Keratinocyte (primary cell): ENCODE data around the gene PLK1. TPM values are rescaled to one million over a fixed set of nuclear protein-coding genes. Genes with fewer than 3 reads are reported as not detected.

Experiments
- DNase-seq: peaks from one replicate; pipeline ENCODE4 v3.0.0-alpha.2; 2011; ENCODE audit warnings: low read depth, missing footprints, low spot score
- FAIRE-seq: peaks from 2 replicates; lab custom pipeline; 2011; peaks lifted over from hg19 to GRCh38; lab: Jason Lieb, UNC
- H2AFZ ChIP-seq: 2 replicates; pipeline ENCODE4 v1.6.0; 2012; ENCODE audit warnings: low read length, control low read depth, inconsistent platforms; ENCODE audit not compliant: control insufficient read depth
- H3K27ac ChIP-seq: 2 replicates; pipeline ENCODE4 v1.5.1; 2011; ENCODE audit warnings: low read length; ENCODE audit not compliant: control insufficient read depth, insufficient read depth
- H3K27me3 ChIP-seq: 3 replicates; pipeline ENCODE4 v1.6.0; 2011; ENCODE audit warnings: low read length; ENCODE audit not compliant: control insufficient read depth, insufficient read depth; ENCODE audit errors: extremely low read depth
- H3K36me3 ChIP-seq, 2 experiments: 2 replicates in 1 of 2; 3 replicates in 1 of 2; pipeline ENCODE4 v1.5.1; 2011; ENCODE audit warnings: low read length in 2 of 2, mild to moderate bottlenecking in 1 of 2; ENCODE audit not compliant: control insufficient read depth in 2 of 2, insufficient read depth in 2 of 2; ENCODE audit errors: extremely low read depth in 1 of 2
- H3K4me1 ChIP-seq: 3 replicates; pipeline ENCODE4 v1.5.1; 2011; ENCODE audit warnings: low read length; ENCODE audit not compliant: control insufficient read depth, insufficient read depth; ENCODE audit errors: extremely low read depth
- H3K4me2 ChIP-seq: 3 replicates; pipeline ENCODE4 v1.6.0; 2011; ENCODE audit warnings: low read depth, low read length; ENCODE audit not compliant: control insufficient read depth, insufficient read depth; ENCODE audit errors: extremely low read depth
- H3K4me3 ChIP-seq, 3 experiments: fragments of 200-600 bp in 1 of 3; sonication (generic) in 1 of 3; 2 replicates in 2 of 3; 3 replicates in 1 of 3; pipeline ENCODE4 v1.5.1; 2011 to 2016; ENCODE audit warnings: low read length in 3 of 3, mild to moderate bottlenecking in 3 of 3, control low read depth in 2 of 3, inconsistent platforms in 1 of 3, low read depth in 1 of 3, mixed read lengths in 1 of 3, mixed run types in 1 of 3, moderate library complexity in 1 of 3; ENCODE audit not compliant: control insufficient read depth in 2 of 3, insufficient read depth in 2 of 3; ENCODE audit errors: extremely low read depth in 1 of 3
- H3K79me2 ChIP-seq: 2 replicates; pipeline ENCODE4 v1.6.0; 2012; ENCODE audit warnings: low read length; ENCODE audit not compliant: control insufficient read depth, insufficient read depth
- H3K9ac ChIP-seq: 3 replicates; pipeline ENCODE4 v1.6.0; 2011; ENCODE audit warnings: low read length; ENCODE audit not compliant: control insufficient read depth, insufficient read depth; ENCODE audit errors: extremely low read depth
- H3K9me1 ChIP-seq: 3 replicates; pipeline ENCODE4 v1.6.0; 2011; ENCODE audit warnings: low read length; ENCODE audit not compliant: control insufficient read depth, insufficient read depth; ENCODE audit errors: extremely low read depth
- H3K9me3 ChIP-seq: 2 replicates; pipeline ENCODE4 v1.5.1; 2012; ENCODE audit warnings: low read depth, low read length; ENCODE audit not compliant: control insufficient read depth
- H4K20me1 ChIP-seq: 3 replicates; pipeline ENCODE4 v1.6.0; 2011; ENCODE audit warnings: low read length; ENCODE audit not compliant: control insufficient read depth, insufficient read depth; ENCODE audit errors: extremely low read depth
- CTCF ChIP-seq, 3 experiments: IDR thresholded peaks in 1 of 3; conservative IDR thresholded peaks in 1 of 3; optimal IDR thresholded peaks in 1 of 3; 2 replicates in 2 of 3; 3 replicates in 1 of 3; pipeline versions ENCODE3 to v1.5.1; 2011; ENCODE audit warnings: low read length in 3 of 3, mild to moderate bottlenecking in 3 of 3, moderate library complexity in 2 of 3, control low read depth in 1 of 3, inconsistent platforms in 1 of 3; ENCODE audit not compliant: insufficient read depth in 2 of 3; ENCODE audit errors: extremely low read depth in 1 of 3
- EZH2 ChIP-seq: IDR thresholded peaks from one replicate; pipeline ENCODE4 v1.6.1; 2012; ENCODE audit warnings: inconsistent platforms, mild to moderate bottlenecking, low read length, moderate library complexity
- dilution Hi-C: fragments of 300-500 bp; cut with MboI; formaldehyde crosslinking; loops from one replicate; pipeline ENCODE4 v1.7.0; 2020; ENCODE audit warnings: low sequenced_read_pairs; ENCODE audit not compliant: extremely low pct_ligation_motif_present
- polyA plus RNA-seq, 5 experiments: library from polyadenylated mRNA; depleted of rRNA in 3 of 5; stranded (reverse) in 3 of 5; stranded (forward) in 1 of 5; unstranded in 1 of 5; fragments of >200 nt; gene quantifications; 1 replicate in 1 of 5; 2 replicates in 3 of 5; 3 replicates in 1 of 5; pipeline versions ENCODE4 v1.2.1 to v1.2.3, GENCODE V29; 2011 to 2012; ENCODE audit warnings: missing spikeins in 2 of 5, low read depth in 1 of 5, low replicate concordance in 1 of 5

The PLK1 gene
- polyA plus RNA-seq, 1 donor (not counting 4 experiments of a cell fraction or from before 2014, with no cell fraction given) = 21.2 TPM

GRCh38 chr16:23710008-23710407 is 31.3 kb downstream of the PLK1 start:
- Histone ChIP-seq H3K79me2 (no peaks in the 10 kb centered on the region), H3K4me1 (no peaks in the 10 kb centered on the region), H3K27me3 (peaks cover 27% of the 10 kb centered on the region), H3K9me3 (peaks cover 7% of the 10 kb centered on the region), H3K36me3 (no peaks in the 10 kb centered on the region), H3K4me2 (no peak overlapping the region), H3K9me1 (no peaks in the 10 kb centered on the region), H3K4me3 (no peak overlapping the region), H3K27ac (no peak overlapping the region), H2AFZ (no peak overlapping the region), H3K9ac (no peak overlapping the region), H4K20me1 (no peaks in the 10 kb centered on the region)
- DNase-seq (no peak), FAIRE-seq (no peak)
- TF ChIP-seq EZH2 = no peak
- no peak for TF ChIP-seq CTCF (optimal IDR thresholded peaks at IDR 0.05 in 1 of 3, IDR thresholded peaks at IDR 0.05 in 1 of 3, conservative IDR thresholded peaks at IDR 0.05 in 1 of 3; ENCODE audit: extremely low read depth in 1 of 3, insufficient read depth in 2 of 3, low read length in 3 of 3)
- dilution Hi-C loops = no loop called here

GRCh38 chr16:23710504-23710903 is 31.8 kb downstream of the PLK1 start:
- peaks cover 7% of the 10 kb centered on the region for H3K9me3 ChIP-seq
- no peaks in the 10 kb centered on the region for H3K9me1 ChIP-seq
- H3K27ac ChIP-seq = no peak overlapping the region
- no peak overlapping the region for H3K4me2 ChIP-seq
- no peaks in the 10 kb centered on the region for H4K20me1 ChIP-seq
- no peak overlapping the region for H3K9ac ChIP-seq
- H3K36me3 ChIP-seq = no peaks in the 10 kb centered on the region
- dilution Hi-C loops = no loop called here
- no peaks in the 10 kb centered on the region for H3K4me1 ChIP-seq
- H3K4me3 ChIP-seq = no peak overlapping the region
- no peak for DNase-seq
- FAIRE-seq = no peak
- H3K27me3 ChIP-seq = peaks cover 27% of the 10 kb centered on the region
- TF ChIP-seq EZH2 (no peak), CTCF (optimal IDR thresholded peaks at IDR 0.05 in 1 of 3, IDR thresholded peaks at IDR 0.05 in 1 of 3, conservative IDR thresholded peaks at IDR 0.05 in 1 of 3; ENCODE audit: extremely low read depth in 1 of 3, insufficient read depth in 2 of 3, low read length in 3 of 3) (no peak)
- H3K79me2 ChIP-seq = no peaks in the 10 kb centered on the region
- no peak overlapping the region for H2AFZ ChIP-seq
